MM.1S (cell line): ENCODE results near the gene ZBTB42.

Experiments used
- DNase-seq: peaks from one replicate; pipeline ENCODE4 v3.0.0-alpha.2; 2015
- H2AFZ ChIP-seq: fragments of 300-600 bp; sonication (generic); 2 replicates; pipeline ENCODE4 v1.6.0; 2016; ENCODE audit warnings: antibody characterized with exemption, low read length
- H3F3A ChIP-seq: fragments of 300-600 bp; sonication (generic); 2 replicates; pipeline ENCODE4 v1.6.1; 2016; ENCODE audit warnings: mild to moderate bottlenecking, antibody characterized with exemption, low read length, moderate library complexity, mixed read lengths; ENCODE audit not compliant: insufficient read depth
- H3K27ac ChIP-seq: fragments of 300-600 bp; sonication (generic); 2 replicates; pipeline ENCODE4 v1.5.1; 2016; ENCODE audit warnings: mild to moderate bottlenecking, low read length
- H3K27me3 ChIP-seq: fragments of 300-600 bp; sonication (generic); replicated peaks from 2 replicates; pipeline ENCODE4 v1.6.0; 2016; ENCODE audit warnings: low read length; ENCODE audit not compliant: insufficient read depth
- H3K36me3 ChIP-seq: fragments of 300-600 bp; sonication (generic); replicated peaks from 2 replicates; pipeline ENCODE4 v1.6.1; 2016; ENCODE audit warnings: mild to moderate bottlenecking, low read length, mixed read lengths; ENCODE audit not compliant: insufficient read depth
- H3K4me1 ChIP-seq: fragments of 300-600 bp; sonication (generic); 2 replicates; pipeline ENCODE4 v1.6.1; 2016; ENCODE audit warnings: low read length, mixed read lengths
- H3K4me2 ChIP-seq: fragments of 300-600 bp; sonication (generic); 2 replicates; pipeline ENCODE4 v1.6.0; 2016; ENCODE audit warnings: low read depth, low read length
- H3K4me3 ChIP-seq: fragments of 300-600 bp; sonication (generic); 2 replicates; pipeline ENCODE4 v1.5.1; 2016; ENCODE audit warnings: low read length, mixed read lengths
- H3K79me2 ChIP-seq: fragments of 300-600 bp; sonication (generic); 2 replicates; pipeline ENCODE4 v1.6.1; 2016; ENCODE audit warnings: mixed run types, low read length, mixed read lengths
- H3K9ac ChIP-seq: fragments of 300-600 bp; sonication (generic); 2 replicates; pipeline ENCODE4 v1.6.1; 2016; ENCODE audit warnings: low read length, mixed read lengths
- H3K9me2 ChIP-seq: fragments of 300-600 bp; sonication (generic); replicated peaks from 2 replicates; pipeline ENCODE4 v1.6.1; 2016; ENCODE audit warnings: mild to moderate bottlenecking, low read length, mixed read lengths; ENCODE audit not compliant: insufficient read depth
- H3K9me3 ChIP-seq: fragments of 300-600 bp; sonication (generic); replicated peaks from 2 replicates; pipeline ENCODE4 v1.6.1; 2016; ENCODE audit warnings: mild to moderate bottlenecking, low read length, mixed read lengths; ENCODE audit not compliant: insufficient read depth
- H4K20me1 ChIP-seq: fragments of 300-600 bp; sonication (generic); 2 replicates; pipeline ENCODE4 v1.6.1; 2016; ENCODE audit warnings: mild to moderate bottlenecking, low read length, moderate library complexity, mixed read lengths; ENCODE audit not compliant: insufficient read depth
- EZH2 ChIP-seq: fragments of 300-600 bp; sonication (generic); optimal IDR thresholded peaks from 2 replicates; pipeline ENCODE3; 2017; ENCODE audit warnings: low read depth, mild to moderate bottlenecking, antibody characterized with exemption, low read length, mixed read lengths
- EZH2phosphoT487 ChIP-seq: fragments of 300-600 bp; sonication (generic); IDR thresholded peaks from 2 replicates; pipeline ENCODE4 v1.6.1; 2018; ENCODE audit warnings: antibody characterized with exemption, low read length
- TF ChIP-seq, protein P1 (sequence below): fragments of 300-600 bp; sonication (generic); IDR thresholded peaks from 2 replicates; pipeline ENCODE4 v1.5.1; 2016; ENCODE audit warnings: antibody characterized with exemption, low read length, mixed read lengths

ZBTB42 gene

DNA sequence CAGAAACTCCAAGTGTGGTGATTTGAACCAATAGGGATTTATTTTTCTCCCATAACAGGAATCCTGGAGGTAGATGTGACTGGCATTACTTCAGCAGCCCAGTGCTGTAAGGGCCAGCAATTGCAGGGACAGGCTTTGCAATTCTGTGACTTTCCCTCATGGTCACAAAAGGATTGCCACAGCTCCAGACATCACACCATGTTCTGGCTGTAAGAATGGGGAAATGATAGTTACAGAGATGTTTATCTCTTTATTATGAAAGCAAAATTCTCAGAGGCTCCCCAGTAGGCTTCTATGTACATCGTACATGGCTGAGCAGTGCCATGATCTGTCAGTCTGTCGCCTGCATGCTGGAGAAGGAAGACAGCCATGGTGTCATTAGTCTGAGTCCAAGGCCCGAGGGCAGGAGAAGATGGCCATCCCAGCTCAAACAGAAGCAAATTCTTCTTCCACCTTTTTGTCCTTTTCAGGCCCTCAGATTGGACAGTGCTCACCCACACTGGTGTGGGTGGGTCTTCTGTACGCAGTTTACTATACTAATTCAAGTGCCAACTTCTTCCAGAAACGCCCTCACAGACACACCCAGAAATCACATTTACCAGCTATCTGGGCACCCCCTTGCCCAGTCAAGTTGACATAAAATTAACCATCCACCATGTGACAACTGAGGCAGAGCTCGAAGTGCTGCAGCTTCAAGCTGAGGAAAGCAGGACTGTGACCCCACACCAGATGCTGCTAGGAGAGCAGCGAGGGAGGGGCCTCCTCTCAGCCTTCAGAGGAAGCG lies 17.2 kb downstream of the ZBTB42 start:
- no peak overlapping the region for H3K4me2 ChIP-seq
- no peaks in the 10 kb centered on the region for H3K79me2 ChIP-seq
- H3K27ac ChIP-seq, result no peak overlapping the region
- H3K9me2 ChIP-seq, result no peaks in the 10 kb centered on the region
- no peaks in the 10 kb centered on the region for H3F3A ChIP-seq
- H3K27me3 ChIP-seq, result peaks cover 10% of the 10 kb centered on the region
- no peak overlapping the region for H3K4me3 ChIP-seq
- H3K4me1 ChIP-seq, result no peaks in the 10 kb centered on the region
- no peak overlapping the region for H3K9ac ChIP-seq
- H2AFZ ChIP-seq, result no peak overlapping the region
- no peaks in the 10 kb centered on the region for H4K20me1 ChIP-seq
- no peak for DNase-seq
- H3K36me3 ChIP-seq, result no peaks in the 10 kb centered on the region
- TF ChIP-seq EZH2phosphoT487 (no peak), EZH2 (no peak)
- H3K9me3 ChIP-seq, result no peaks in the 10 kb centered on the region

DNA sequence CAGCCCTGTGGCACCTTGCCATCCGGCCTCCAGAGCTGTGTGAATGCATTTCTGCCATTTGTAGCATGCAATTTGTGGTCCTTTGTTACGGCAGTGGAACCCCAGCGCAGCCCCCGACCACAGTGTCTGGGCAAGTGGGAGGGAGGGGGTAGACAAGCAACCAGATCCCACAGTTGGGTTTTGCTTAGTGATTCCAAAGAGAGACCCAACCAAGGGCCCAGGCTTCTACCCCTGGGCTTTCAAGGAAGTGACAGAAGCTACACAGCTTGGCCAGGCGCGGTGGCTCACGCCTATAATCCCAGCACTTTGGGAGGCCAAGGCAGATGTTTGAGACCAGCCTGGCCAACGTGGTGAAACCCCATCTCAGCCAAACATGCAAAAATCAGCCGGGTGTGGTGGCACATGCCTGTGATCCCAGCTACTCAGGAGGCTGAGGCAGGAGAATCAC lies 17.8 kb downstream of the ZBTB42 start:
- Histone ChIP-seq H3K9me2 (no peaks in the 10 kb centered on the region), H3K36me3 (no peaks in the 10 kb centered on the region), H3K4me2 (no peak overlapping the region), H3K27me3 (peaks cover 12% of the 10 kb centered on the region), H2AFZ (no peak overlapping the region), H3K27ac (no peak overlapping the region), H4K20me1 (no peaks in the 10 kb centered on the region), H3F3A (no peaks in the 10 kb centered on the region), H3K4me1 (no peaks in the 10 kb centered on the region), H3K9ac (no peak overlapping the region), H3K79me2 (no peaks in the 10 kb centered on the region), H3K9me3 (no peaks in the 10 kb centered on the region), H3K4me3 (no peak overlapping the region)
- no peak for DNase-seq
- TF ChIP-seq EZH2phosphoT487 (no peak), EZH2 (no peak)
- TF ChIP-seq, protein P1, sequence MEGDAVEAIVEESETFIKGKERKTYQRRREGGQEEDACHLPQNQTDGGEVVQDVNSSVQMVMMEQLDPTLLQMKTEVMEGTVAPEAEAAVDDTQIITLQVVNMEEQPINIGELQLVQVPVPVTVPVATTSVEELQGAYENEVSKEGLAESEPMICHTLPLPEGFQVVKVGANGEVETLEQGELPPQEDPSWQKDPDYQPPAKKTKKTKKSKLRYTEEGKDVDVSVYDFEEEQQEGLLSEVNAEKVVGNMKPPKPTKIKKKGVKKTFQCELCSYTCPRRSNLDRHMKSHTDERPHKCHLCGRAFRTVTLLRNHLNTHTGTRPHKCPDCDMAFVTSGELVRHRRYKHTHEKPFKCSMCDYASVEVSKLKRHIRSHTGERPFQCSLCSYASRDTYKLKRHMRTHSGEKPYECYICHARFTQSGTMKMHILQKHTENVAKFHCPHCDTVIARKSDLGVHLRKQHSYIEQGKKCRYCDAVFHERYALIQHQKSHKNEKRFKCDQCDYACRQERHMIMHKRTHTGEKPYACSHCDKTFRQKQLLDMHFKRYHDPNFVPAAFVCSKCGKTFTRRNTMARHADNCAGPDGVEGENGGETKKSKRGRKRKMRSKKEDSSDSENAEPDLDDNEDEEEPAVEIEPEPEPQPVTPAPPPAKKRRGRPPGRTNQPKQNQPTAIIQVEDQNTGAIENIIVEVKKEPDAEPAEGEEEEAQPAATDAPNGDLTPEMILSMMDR, result no peak

DNA sequence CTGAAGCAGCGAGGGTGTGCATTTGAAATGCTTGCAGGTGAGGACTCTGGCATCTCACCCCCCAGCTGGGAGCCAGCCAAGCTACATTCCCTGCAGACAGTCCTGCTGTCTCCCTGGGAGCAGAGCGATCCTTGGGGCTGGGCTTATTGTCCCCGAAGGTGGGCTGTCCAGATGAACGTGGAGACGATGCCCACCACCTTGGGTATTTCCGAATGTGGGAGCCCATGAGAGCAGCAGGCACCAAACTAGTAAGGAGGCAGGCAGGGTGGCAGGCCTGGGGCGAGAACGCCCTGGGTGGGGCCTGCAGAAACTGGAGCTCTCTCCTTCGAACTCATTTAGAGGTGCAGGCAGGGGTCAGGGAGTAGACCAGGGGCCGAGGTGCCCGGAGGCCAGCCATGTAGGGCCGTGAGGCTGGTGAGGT lies 18.5 kb downstream of the ZBTB42 start:
- no peak overlapping the region for H3K27ac ChIP-seq
- H3K4me2 ChIP-seq, result no peak overlapping the region
- no peak overlapping the region for H2AFZ ChIP-seq
- H3K9me2 ChIP-seq, result no peaks in the 10 kb centered on the region
- no peaks in the 10 kb centered on the region for H3K79me2 ChIP-seq
- H3K27me3 ChIP-seq, result peaks cover 12% of the 10 kb centered on the region
- H3F3A ChIP-seq, result no peaks in the 10 kb centered on the region
- no peak overlapping the region for H3K9ac ChIP-seq
- H4K20me1 ChIP-seq, result no peaks in the 10 kb centered on the region
- no peaks in the 10 kb centered on the region for H3K4me1 ChIP-seq
- H3K9me3 ChIP-seq, result no peaks in the 10 kb centered on the region
- TF ChIP-seq, protein P1, result no peak
- TF ChIP-seq EZH2phosphoT487 (no peak), EZH2 (no peak)
- no peak for DNase-seq
- H3K4me3 ChIP-seq, result no peak overlapping the region
- no peaks in the 10 kb centered on the region for H3K36me3 ChIP-seq

DNA sequence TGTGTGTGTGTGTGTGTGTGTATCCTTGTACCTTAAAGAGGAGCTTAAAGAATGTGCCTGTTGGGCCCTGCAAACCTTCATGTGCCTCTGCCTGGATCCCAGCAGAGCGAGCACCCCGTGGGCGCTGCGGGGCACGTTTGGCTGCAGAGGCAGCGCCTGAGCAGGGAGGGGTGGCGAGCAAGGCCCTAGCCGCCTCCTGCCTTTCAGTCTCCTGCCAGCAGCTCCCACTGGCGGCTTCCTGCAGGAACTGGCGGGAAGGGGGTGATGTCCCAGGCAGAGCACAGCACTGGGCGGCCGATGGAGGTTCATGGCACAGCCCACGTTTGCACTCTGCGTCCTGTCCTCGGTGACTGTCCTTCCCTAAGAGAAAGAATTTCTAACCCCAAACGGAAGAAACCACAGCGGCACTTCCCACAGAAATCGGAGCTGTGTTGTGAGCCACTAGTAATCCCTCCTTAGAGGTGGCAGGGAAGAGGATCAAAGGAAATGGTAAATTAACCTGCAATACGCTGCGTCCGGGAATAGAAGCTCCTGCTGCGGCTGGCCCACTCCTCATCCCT lies 19.8 kb downstream of the ZBTB42 start:
- Histone ChIP-seq H3K27ac (no peak overlapping the region), H3K79me2 (no peaks in the 10 kb centered on the region), H4K20me1 (no peaks in the 10 kb centered on the region), H3K4me3 (no peak overlapping the region), H3K9ac (no peak overlapping the region), H3K4me2 (no peak overlapping the region), H3K4me1 (no peaks in the 10 kb centered on the region), H3K9me2 (no peaks in the 10 kb centered on the region), H3K36me3 (no peaks in the 10 kb centered on the region), H3K27me3 (peaks cover 12% of the 10 kb centered on the region), H3F3A (no peaks in the 10 kb centered on the region), H2AFZ (no peak overlapping the region), H3K9me3 (no peaks in the 10 kb centered on the region)
- TF ChIP-seq EZH2phosphoT487, result no peak
- TF ChIP-seq, protein P1, result no peak
- no peak for TF ChIP-seq EZH2
- DNase-seq, result no peak
